HepG2 (cell line): ENCODE measurements around the gene CHPF. TPM values are rescaled to one million over a fixed set of nuclear protein-coding genes. Genes with fewer than 3 reads are reported as not detected.

Experiments
- HMG20B ChIP-seq: conservative IDR thresholded peaks from 2 replicates; pipeline ENCODE4 v1.6.1; 2016; ENCODE audit warnings: missing genetic modification reagents, missing compliant biosample characterization
- SMAD1 ChIP-seq: sonication (generic); formaldehyde crosslinking; IDR thresholded peaks from 2 replicates; pipeline ENCODE4 v1.4.0; 2020; ENCODE audit warnings: missing genetic modification reagents, low read depth, mild to moderate bottlenecking, borderline replicate concordance
- ZNF124 ChIP-seq: sonication (generic); formaldehyde crosslinking; IDR thresholded peaks from 2 replicates; pipeline ENCODE4 v1.4.0; 2020; ENCODE audit warnings: missing genetic modification reagents
- polyA plus RNA-seq, 8 experiments: library from polyadenylated mRNA; depleted of rRNA in 3 of 8; stranded (reverse) in 7 of 8; unstranded in 1 of 8; fragments of >200 nt; fragmentation: Illumina TruSeq in 4 of 8; extraction: Trizol in 4 of 8; gene quantifications; 2 replicates each; pipeline versions ENCODE4 v1.2.1 to v1.2.3, GENCODE V29; 2011 to 2016; ENCODE audit warnings: low read depth in 4 of 8, missing spikeins in 1 of 8, mixed read lengths in 1 of 8; ENCODE audit not compliant: insufficient read depth in 1 of 8
- total RNA-seq, 5 experiments: library from RNA; depleted of rRNA; stranded (reverse); fragments of >200 nt; fragmentation: Illumina TruSeq; extraction: Trizol; gene quantifications; 2 replicates each; pipeline ENCODE4 v1.2.3, GENCODE V29; 2016; ENCODE audit warnings: low read depth in 1 of 5
- TF ChIP-seq, protein P1 (sequence below), 2 experiments: fragments of 450-650 bp in 1 of 2; sonication (generic) in 1 of 2; formaldehyde crosslinking in 1 of 2; IDR thresholded peaks; 2 replicates each; pipeline versions ENCODE4 v1.6.1 to v1.8.0; 2016 to 2022; ENCODE audit warnings: antibody characterized with exemption in 1 of 2, mild to moderate bottlenecking in 1 of 2, missing genetic modification reagents in 1 of 2

CHPF gene
- total and polyA plus RNA-seq, 2 of the 13 experiments (the other 11 are each of a cell fraction or from before 2014, with no cell fraction given): 79.6 to 111 TPM

DNA sequence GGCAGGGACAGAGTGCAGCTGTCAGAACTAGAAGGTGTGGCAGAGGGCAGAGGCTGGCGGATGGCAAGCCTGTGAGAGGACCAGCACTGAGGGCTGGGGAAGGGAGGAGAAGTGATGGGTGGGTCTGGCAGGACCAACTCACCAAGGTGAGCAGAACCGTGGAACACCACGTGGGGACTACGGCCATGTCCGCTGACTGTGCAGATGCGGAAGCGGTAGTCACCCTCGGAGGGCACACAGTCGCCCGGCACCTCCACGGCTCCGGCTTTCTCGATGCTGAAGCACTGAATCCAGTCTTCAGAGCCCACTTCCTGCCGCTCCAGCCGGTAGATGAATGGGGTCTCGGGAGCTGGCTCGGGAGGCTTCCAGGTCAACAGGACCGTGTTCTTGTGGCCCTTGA lies 23.5 kb upstream of the CHPF start (continued):
- TF ChIP-seq, protein P1, sequence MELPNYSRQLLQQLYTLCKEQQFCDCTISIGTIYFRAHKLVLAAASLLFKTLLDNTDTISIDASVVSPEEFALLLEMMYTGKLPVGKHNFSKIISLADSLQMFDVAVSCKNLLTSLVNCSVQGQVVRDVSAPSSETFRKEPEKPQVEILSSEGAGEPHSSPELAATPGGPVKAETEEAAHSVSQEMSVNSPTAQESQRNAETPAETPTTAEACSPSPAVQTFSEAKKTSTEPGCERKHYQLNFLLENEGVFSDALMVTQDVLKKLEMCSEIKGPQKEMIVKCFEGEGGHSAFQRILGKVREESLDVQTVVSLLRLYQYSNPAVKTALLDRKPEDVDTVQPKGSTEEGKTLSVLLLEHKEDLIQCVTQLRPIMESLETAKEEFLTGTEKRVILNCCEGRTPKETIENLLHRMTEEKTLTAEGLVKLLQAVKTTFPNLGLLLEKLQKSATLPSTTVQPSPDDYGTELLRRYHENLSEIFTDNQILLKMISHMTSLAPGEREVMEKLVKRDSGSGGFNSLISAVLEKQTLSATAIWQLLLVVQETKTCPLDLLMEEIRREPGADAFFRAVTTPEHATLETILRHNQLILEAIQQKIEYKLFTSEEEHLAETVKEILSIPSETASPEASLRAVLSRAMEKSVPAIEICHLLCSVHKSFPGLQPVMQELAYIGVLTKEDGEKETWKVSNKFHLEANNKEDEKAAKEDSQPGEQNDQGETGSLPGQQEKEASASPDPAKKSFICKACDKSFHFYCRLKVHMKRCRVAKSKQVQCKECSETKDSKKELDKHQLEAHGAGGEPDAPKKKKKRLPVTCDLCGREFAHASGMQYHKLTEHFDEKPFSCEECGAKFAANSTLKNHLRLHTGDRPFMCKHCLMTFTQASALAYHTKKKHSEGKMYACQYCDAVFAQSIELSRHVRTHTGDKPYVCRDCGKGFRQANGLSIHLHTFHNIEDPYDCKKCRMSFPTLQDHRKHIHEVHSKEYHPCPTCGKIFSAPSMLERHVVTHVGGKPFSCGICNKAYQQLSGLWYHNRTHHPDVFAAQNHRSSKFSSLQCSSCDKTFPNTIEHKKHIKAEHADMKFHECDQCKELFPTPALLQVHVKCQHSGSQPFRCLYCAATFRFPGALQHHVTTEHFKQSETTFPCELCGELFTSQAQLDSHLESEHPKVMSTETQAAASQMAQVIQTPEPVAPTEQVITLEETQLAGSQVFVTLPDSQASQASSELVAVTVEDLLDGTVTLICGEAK (IDR thresholded peaks at IDR 0.05): no peak
- TF ChIP-seq, protein P1 (CRISPR knock-in tag; IDR thresholded peaks at IDR 0.05): no peak
- TF ChIP-seq SMAD1 (CRISPR knock-in tag) (no peak), ZNF124 (CRISPR knock-in tag) (no peak), HMG20B (CRISPR knock-in tag) (no peak)
- TF ChIP-seq, all 625 proteins: peak for 11
